Testis (tissue), 3 donors: ENCODE data around the gene SDK2. TPM values are rescaled to one million over a fixed set of nuclear protein-coding genes. Genes with fewer than 3 reads are reported as not detected.

Experiments used
- DNase-seq: peaks from one replicate; pipeline ENCODE4 v3.0.0-alpha.2; 2019
- H3K27ac ChIP-seq, 2 donors: fragments of 200-600 bp; sonication (generic); one replicate each; pipeline ENCODE4 v1.5.1; 2019
- H3K27me3 ChIP-seq: fragments of 200-600 bp; sonication (generic); one replicate; pipeline ENCODE4 v1.5.1; 2019
- H3K36me3 ChIP-seq: fragments of 200-600 bp; sonication (generic); one replicate; pipeline ENCODE4 v1.5.1; 2017; ENCODE audit warnings: low read depth; ENCODE audit errors: missing control alignments
- H3K4me1 ChIP-seq: fragments of 200-600 bp; sonication (generic); one replicate; pipeline ENCODE4 v1.5.1; 2019
- H3K4me3 ChIP-seq, 2 donors: fragments of 200-600 bp; sonication (generic); one replicate each; pipeline ENCODE4 v1.5.1; 2017 to 2019
- H3K9me3 ChIP-seq: fragments of 200-600 bp; sonication (generic); one replicate; pipeline ENCODE4 v1.5.1; 2017
- POLR2A ChIP-seq: fragments of 450-650 bp; IDR thresholded peaks from one replicate; pipeline ENCODE4 v1.6.1; 2017; ENCODE audit warnings: antibody characterized with exemption, mild to moderate bottlenecking, moderate library complexity
- WGBS, 2 donors: methylation state at CpG; one replicate each; pipeline ENCODE4 v1.1.5; 2018; 5-methylcytosine and 5-hydroxymethylcytosine counted together
- intact Hi-C: fragments of 100-400 bp; cut with DNase I; formaldehyde crosslinking; loops from one replicate; pipeline ENCODE4 v1.15.1; 2023; ENCODE audit warnings: low total_unique reads
- polyA plus RNA-seq: library from polyadenylated mRNA; stranded (reverse); fragments of 350-450 nt; fragmentation: Illumina TruSeq; extraction: RNeasy Lipid Tissue Mini Kit (QIAGEN cat#74804); gene quantifications from one replicate; pipeline ENCODE4 v1.2.3, GENCODE V29; 2014; ENCODE audit warnings: low read depth, low replicate concordance; ENCODE audit not compliant: insufficient read depth
- total RNA-seq, 2 donors: library from RNA; depleted of rRNA; stranded (reverse); fragments of >200 nt; gene quantifications; one replicate each; pipeline ENCODE4 v1.2.3, GENCODE V29; 2016
- TF ChIP-seq, protein P1 (sequence below), 3 experiments: fragments of 450-650 bp in 2 of 3; fragments of 200-600 bp in 1 of 3; sonication (generic) in 1 of 3; IDR thresholded peaks; one replicate each; pipeline ENCODE4 v1.5.1; 2016 to 2019; ENCODE audit warnings: antibody characterized with exemption in 3 of 3, mild to moderate bottlenecking in 2 of 3, moderate library complexity in 1 of 3

SDK2 gene
- total and polyA plus RNA-seq, 3 donors from 2014 or later: 36.9 to 63.4 (median 55.4) TPM

DNA sequence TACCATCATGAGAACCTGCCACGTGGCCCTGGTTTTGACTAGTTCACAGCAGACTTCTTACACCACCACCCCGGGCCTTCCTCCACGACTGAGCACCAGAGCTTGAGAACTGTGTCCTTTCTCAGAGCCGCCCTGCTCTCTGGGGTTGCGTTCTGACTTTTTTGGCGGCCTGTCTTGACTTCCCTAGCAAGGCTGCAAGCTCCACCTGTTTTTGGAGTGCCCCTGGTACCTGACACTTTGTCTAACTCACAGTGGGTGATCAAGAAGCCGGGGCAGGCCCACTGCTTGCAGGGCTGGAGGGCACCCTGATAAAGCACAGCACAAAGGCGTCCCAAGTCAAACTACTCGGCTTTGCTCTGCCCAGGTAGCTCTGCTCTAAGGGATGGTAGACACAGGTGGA lies 154.3 kb downstream of the SDK2 start:
- no peaks in the 10 kb centered on the region for H3K27me3 ChIP-seq
- 86 to 92% methylated on average over 9 of the region's 9 CpGs for WGBS, 2 donors

DNA sequence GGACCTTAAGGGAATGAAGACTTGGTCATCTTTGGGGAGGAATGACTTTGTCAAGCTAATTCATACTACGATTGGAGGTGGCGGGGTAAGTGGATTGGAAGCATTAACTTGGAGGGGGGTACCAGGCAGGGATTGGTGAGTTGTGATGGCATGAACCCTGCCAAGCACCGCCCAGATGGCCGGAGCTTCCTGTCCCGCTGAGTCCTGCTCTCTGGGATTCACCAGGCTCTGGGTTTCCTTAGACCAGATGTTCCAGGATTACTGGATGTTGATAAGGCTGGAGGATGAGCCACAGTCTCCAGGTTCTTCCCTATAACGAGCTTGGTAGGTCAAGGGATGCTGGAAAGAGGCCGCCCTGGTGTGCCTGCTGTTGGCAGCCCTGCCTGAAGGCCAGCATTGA lies 154.9 kb downstream of the SDK2 start:
- DNase-seq: no peak
- 74 to 85% methylated on average over 7 of the region's 7 CpGs for WGBS, 2 donors

More for the DNA sequence above, 154.3 kb downstream of the SDK2 start:
- no peaks in the 10 kb centered on the region for H3K36me3 ChIP-seq
- no peaks in the 10 kb centered on the region for H3K9me3 ChIP-seq
- intact Hi-C loops: no loop called here
- H3K4me1 ChIP-seq: no peaks in the 10 kb centered on the region
- no peak overlapping the region for H3K27ac ChIP-seq
- TF ChIP-seq POLR2A: no peak
- TF ChIP-seq, protein P1, sequence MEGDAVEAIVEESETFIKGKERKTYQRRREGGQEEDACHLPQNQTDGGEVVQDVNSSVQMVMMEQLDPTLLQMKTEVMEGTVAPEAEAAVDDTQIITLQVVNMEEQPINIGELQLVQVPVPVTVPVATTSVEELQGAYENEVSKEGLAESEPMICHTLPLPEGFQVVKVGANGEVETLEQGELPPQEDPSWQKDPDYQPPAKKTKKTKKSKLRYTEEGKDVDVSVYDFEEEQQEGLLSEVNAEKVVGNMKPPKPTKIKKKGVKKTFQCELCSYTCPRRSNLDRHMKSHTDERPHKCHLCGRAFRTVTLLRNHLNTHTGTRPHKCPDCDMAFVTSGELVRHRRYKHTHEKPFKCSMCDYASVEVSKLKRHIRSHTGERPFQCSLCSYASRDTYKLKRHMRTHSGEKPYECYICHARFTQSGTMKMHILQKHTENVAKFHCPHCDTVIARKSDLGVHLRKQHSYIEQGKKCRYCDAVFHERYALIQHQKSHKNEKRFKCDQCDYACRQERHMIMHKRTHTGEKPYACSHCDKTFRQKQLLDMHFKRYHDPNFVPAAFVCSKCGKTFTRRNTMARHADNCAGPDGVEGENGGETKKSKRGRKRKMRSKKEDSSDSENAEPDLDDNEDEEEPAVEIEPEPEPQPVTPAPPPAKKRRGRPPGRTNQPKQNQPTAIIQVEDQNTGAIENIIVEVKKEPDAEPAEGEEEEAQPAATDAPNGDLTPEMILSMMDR (IDR thresholded peaks at IDR 0.05): no peak
- DNase-seq: no peak
- no peak overlapping the region for H3K4me3 ChIP-seq

DNA sequence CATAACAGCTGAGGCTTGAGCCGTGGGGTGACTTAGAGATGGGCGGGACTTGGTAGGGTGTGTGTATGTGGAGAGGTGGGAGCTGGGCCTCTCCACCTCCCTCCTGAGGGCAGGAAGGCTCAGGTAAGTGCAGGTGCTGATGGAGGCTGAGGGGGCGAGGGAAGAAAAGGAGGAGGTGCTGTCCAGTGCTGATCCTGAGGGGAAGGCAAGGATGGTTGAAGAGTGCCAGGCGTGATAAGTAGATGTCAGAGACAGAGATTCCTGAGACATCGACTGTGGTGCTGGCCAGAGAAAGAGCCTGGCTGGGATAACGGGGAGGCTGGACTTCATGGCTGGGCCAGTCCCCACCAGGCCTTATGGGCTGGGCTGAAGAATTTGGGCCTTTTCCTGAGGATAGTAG lies 159.1 kb downstream of the SDK2 start:
- H3K36me3 ChIP-seq: no peaks in the 10 kb centered on the region
- intact Hi-C loops: no loop called here
- peaks cover 6% of the 10 kb centered on the region for H3K4me1 ChIP-seq
- no peak overlapping the region for H3K27ac ChIP-seq
- WGBS, 2 donors: 86 to 94% methylated on average over 6 of the region's 6 CpGs
- H3K27me3 ChIP-seq: no peaks in the 10 kb centered on the region
- DNase-seq: no peak
- H3K4me3 ChIP-seq: no peak overlapping the region
- H3K9me3 ChIP-seq: no peaks in the 10 kb centered on the region
- TF ChIP-seq POLR2A: no peak
- TF ChIP-seq, protein P1 (IDR thresholded peaks at IDR 0.05): no peak

More for the DNA sequence above, 154.9 kb downstream of the SDK2 start:
- Histone ChIP-seq H3K4me3 (no peak overlapping the region), H3K36me3 (no peaks in the 10 kb centered on the region), H3K27ac (no peak overlapping the region), H3K27me3 (no peaks in the 10 kb centered on the region), H3K4me1 (no peaks in the 10 kb centered on the region), H3K9me3 (no peaks in the 10 kb centered on the region)
- TF ChIP-seq, protein P1 (IDR thresholded peaks at IDR 0.05): no peak
- TF ChIP-seq POLR2A: no peak
- intact Hi-C loops: no loop called here

DNA sequence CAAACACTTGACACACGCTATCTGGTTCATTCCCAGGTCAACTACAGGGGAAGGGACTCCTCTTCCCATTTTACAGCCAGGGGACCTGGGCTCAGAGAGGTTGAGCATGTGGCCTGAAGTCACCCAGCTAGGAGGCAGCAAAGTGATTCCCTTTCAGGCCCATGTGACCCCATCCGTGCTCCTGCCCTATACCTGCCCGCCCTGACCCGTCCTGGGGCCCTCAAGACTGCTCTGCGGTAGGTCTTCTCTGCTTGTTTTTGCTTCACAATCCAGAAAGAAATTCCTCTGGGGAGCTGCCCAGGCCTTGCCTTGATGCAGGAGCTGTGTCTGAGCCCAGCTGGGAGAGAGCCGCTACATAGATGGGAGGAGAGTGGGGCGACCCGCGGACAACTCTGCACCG lies 161.4 kb downstream of the SDK2 start:
- Histone ChIP-seq H3K27me3 (no peaks in the 10 kb centered on the region), H3K36me3 (no peaks in the 10 kb centered on the region), H3K9me3 (no peaks in the 10 kb centered on the region), H3K4me3 (no peak overlapping the region), H3K4me1 (peaks cover 6% of the 10 kb centered on the region), H3K27ac (no peak overlapping the region)
- no peak for DNase-seq
- intact Hi-C loops: no loop called here
- TF ChIP-seq, protein P1 (IDR thresholded peaks at IDR 0.05): no peak
- WGBS, 2 donors: 54 to 69% methylated on average over 10 of the region's 10 CpGs

DNA sequence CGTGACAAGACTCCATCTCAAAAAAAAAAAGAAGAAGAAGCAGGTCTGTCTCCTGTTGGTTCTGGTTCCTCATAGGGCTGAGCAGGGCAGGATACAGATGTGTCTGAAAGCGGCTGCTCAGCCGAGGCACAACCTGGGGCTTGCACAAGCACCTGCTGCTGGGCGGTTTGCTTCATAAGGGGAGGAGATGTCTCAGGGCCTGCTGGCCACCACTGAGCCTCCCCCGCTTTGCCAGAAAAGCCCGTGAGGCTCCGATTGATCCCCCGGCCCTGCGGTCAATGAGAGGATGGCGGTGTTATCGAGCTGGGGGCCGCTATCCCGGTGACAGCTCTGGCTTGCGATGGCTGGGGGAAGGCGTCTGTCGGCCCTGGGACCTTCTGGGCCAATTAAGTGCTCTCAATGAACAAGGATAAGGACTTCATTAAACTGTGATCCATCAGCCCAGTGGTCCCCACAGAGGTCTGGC lies 162.0 kb downstream of the SDK2 start:
- no peak for DNase-seq
- WGBS, 2 donors: 61 to 68% methylated on average over 6 to 16 of the region's 16 CpGs
- intact Hi-C loops: no loop called here
- Histone ChIP-seq H3K27ac (no peak overlapping the region), H3K36me3 (no peaks in the 10 kb centered on the region), H3K27me3 (no peaks in the 10 kb centered on the region), H3K4me3 (no peak overlapping the region), H3K9me3 (no peaks in the 10 kb centered on the region), H3K4me1 (peaks cover 6% of the 10 kb centered on the region)
- TF ChIP-seq POLR2A: no peak
- TF ChIP-seq, protein P1 (IDR thresholded peaks at IDR 0.05): no peak
